Trophoblast cell (in vitro differentiated cells and primary cell): ENCODE data around the gene FSTL4.

Source experiments
- DNase-seq, 2 donors: peaks; one replicate each; pipeline ENCODE4 v3.0.0-alpha.2; 2016
- H2AFZ ChIP-seq: 2 replicates; pipeline ENCODE4 v1.6.1; 2013; ENCODE audit warnings: low read length, moderate library complexity, mild to moderate bottlenecking; ENCODE audit not compliant: insufficient read depth, poor library complexity
- H2AK5ac ChIP-seq: 2 replicates; pipeline ENCODE4 v1.6.1; 2013; ENCODE audit warnings: mild to moderate bottlenecking, low read length
- H2BK120ac ChIP-seq: 2 replicates; pipeline ENCODE4 v1.6.1; 2013; ENCODE audit warnings: low read length, mild to moderate bottlenecking, moderate library complexity; ENCODE audit not compliant: insufficient read depth, poor library complexity
- H2BK12ac ChIP-seq: 2 replicates; pipeline ENCODE4 v1.6.1; 2013; ENCODE audit warnings: mild to moderate bottlenecking, low read length, moderate library complexity
- H2BK5ac ChIP-seq: 2 replicates; pipeline ENCODE4 v1.6.1; 2013; ENCODE audit warnings: low read length, low read depth, moderate library complexity, mild to moderate bottlenecking; ENCODE audit not compliant: poor library complexity
- H3K14ac ChIP-seq: 2 replicates; pipeline ENCODE4 v1.6.1; 2013; ENCODE audit warnings: mild to moderate bottlenecking, low read length
- H3K18ac ChIP-seq: 2 replicates; pipeline ENCODE4 v1.6.1; 2013; ENCODE audit warnings: mild to moderate bottlenecking, low read length
- H3K23ac ChIP-seq: 2 replicates; pipeline ENCODE4 v1.6.1; 2013; ENCODE audit warnings: low read length
- H3K27ac ChIP-seq: 2 replicates; pipeline ENCODE4 v1.5.1; 2013; ENCODE audit warnings: low read depth, mild to moderate bottlenecking, inconsistent platforms, low read length, moderate library complexity
- H3K27me3 ChIP-seq: 2 replicates; pipeline ENCODE4 v1.6.1; 2013; ENCODE audit warnings: inconsistent platforms, mild to moderate bottlenecking, low read length, moderate library complexity; ENCODE audit not compliant: insufficient read depth
- H3K36me3 ChIP-seq, 2 experiments: 1 replicate in 1 of 2; 2 replicates in 1 of 2; pipeline ENCODE4 v1.6.1; 2013; ENCODE audit warnings: low read length in 2 of 2, mild to moderate bottlenecking in 2 of 2, moderate library complexity in 1 of 2; ENCODE audit not compliant: insufficient read depth in 2 of 2, control insufficient read depth in 1 of 2
- H3K4ac ChIP-seq: 2 replicates; pipeline ENCODE4 v1.6.1; 2013; ENCODE audit warnings: low read depth, mild to moderate bottlenecking, low read length, moderate library complexity
- H3K4me1 ChIP-seq, 2 experiments: 1 replicate in 1 of 2; 2 replicates in 1 of 2; pipeline ENCODE4 v1.6.1; 2013; ENCODE audit warnings: low read length in 2 of 2, mild to moderate bottlenecking in 2 of 2, moderate library complexity in 1 of 2; ENCODE audit not compliant: insufficient read depth in 2 of 2, control insufficient read depth in 1 of 2
- H3K4me2 ChIP-seq: 2 replicates; pipeline ENCODE4 v1.6.1; 2013; ENCODE audit warnings: inconsistent platforms, mild to moderate bottlenecking, low read length, moderate library complexity
- H3K4me3 ChIP-seq: 2 replicates; pipeline ENCODE4 v1.5.1; 2013; ENCODE audit warnings: mild to moderate bottlenecking, low read depth, low read length, inconsistent platforms
- H3K79me1 ChIP-seq: one replicate; pipeline ENCODE4 v1.6.1; 2013; ENCODE audit warnings: low read length
- H3K79me2 ChIP-seq: 2 replicates; pipeline ENCODE4 v1.6.1; 2013; ENCODE audit warnings: low read length, mild to moderate bottlenecking; ENCODE audit not compliant: control insufficient read depth, insufficient read depth, poor library complexity
- H3K9ac ChIP-seq: 2 replicates; pipeline ENCODE4 v1.6.1; 2013; ENCODE audit warnings: mild to moderate bottlenecking, low read length
- H3K9me3 ChIP-seq: 2 replicates; pipeline ENCODE4 v1.6.1; 2013; ENCODE audit warnings: low read depth, mild to moderate bottlenecking, control low read depth, inconsistent platforms, low read length; ENCODE audit not compliant: insufficient read depth
- H4K12ac ChIP-seq: 2 replicates; pipeline ENCODE4 v1.6.1; 2013; ENCODE audit warnings: low read depth, mild to moderate bottlenecking, low read length, moderate library complexity
- H4K8ac ChIP-seq: 2 replicates; pipeline ENCODE4 v1.6.1; 2013; ENCODE audit warnings: low read depth, mild to moderate bottlenecking, low read length, moderate library complexity
- H4K91ac ChIP-seq: one replicate; pipeline ENCODE4 v1.6.1; 2013; ENCODE audit warnings: low read depth, mild to moderate bottlenecking, low read length, moderate library complexity
- WGBS: extraction: QIAGEN DNeasy Blood & Tissue Kit; methylation state at CpG from one replicate; pipeline ENCODE4 v1.1.7; 2013; ENCODE audit warnings: missing lambda C conversion rate; ENCODE audit not compliant: insufficient read length, insufficient coverage; ENCODE audit errors: extremely low coverage; 5-methylcytosine and 5-hydroxymethylcytosine counted together

FSTL4 gene

GRCh38 chr5:133386662-133387061 lies 225.7 kb downstream of the FSTL4 start:
- WGBS = no CpG with 5 or more reads among the region's 10 CpGs
- no peak overlapping the region for H2BK5ac ChIP-seq
- no peaks in the 10 kb centered on the region for H3K9me3 ChIP-seq

GRCh38 chr5:133385346-133385745 lies 227.0 kb downstream of the FSTL4 start:
- Histone ChIP-seq H3K4me1 (peaks cover 0 to 5% of the 10 kb centered on the region in 2 experiments), H3K79me2 (no peaks in the 10 kb centered on the region), H3K36me3 (no peaks in the 10 kb centered on the region), H3K79me1 (no peaks in the 10 kb centered on the region), H2AFZ (no peak overlapping the region), H3K9me3 (no peaks in the 10 kb centered on the region), H3K4me3 (no peak overlapping the region), H2BK5ac (no peak overlapping the region), H2AK5ac (no peak overlapping the region), H2BK120ac (no peak overlapping the region), H3K18ac (no peak overlapping the region), H4K91ac (no peak overlapping the region), H4K8ac (no peak overlapping the region), H3K23ac (no peak overlapping the region), H3K14ac (no peak overlapping the region), H3K9ac (no peak overlapping the region), H3K27ac (no peak overlapping the region), H3K4ac (no peak overlapping the region), H4K12ac (no peak overlapping the region), H3K27me3 (no peaks in the 10 kb centered on the region), H3K4me2 (no peak overlapping the region), H2BK12ac (no peak overlapping the region)
- no peak for DNase-seq
- no CpG with 5 or more reads among the region's 5 CpGs for WGBS

More at GRCh38 chr5:133386662-133387061, 225.7 kb downstream of the FSTL4 start:
- H3K4ac ChIP-seq = no peak overlapping the region
- no peak overlapping the region for H4K8ac ChIP-seq
- no peak overlapping the region for H3K27ac ChIP-seq
- no peak overlapping the region for H3K4me2 ChIP-seq
- H3K4me1 ChIP-seq = peaks cover 0 to 5% of the 10 kb centered on the region in 2 experiments
- no peak overlapping the region for H2AFZ ChIP-seq
- no peak overlapping the region for H3K4me3 ChIP-seq
- H3K79me2 ChIP-seq = no peaks in the 10 kb centered on the region
- H4K12ac ChIP-seq = no peak overlapping the region
- H3K36me3 ChIP-seq = no peaks in the 10 kb centered on the region
- no peak overlapping the region for H3K18ac ChIP-seq
- H3K23ac ChIP-seq = no peak overlapping the region
- H3K14ac ChIP-seq = no peak overlapping the region
- H2AK5ac ChIP-seq = no peak overlapping the region
- no peak overlapping the region for H4K91ac ChIP-seq
- H2BK12ac ChIP-seq = no peak overlapping the region
- H3K79me1 ChIP-seq = no peaks in the 10 kb centered on the region
- no peaks in the 10 kb centered on the region for H3K27me3 ChIP-seq
- H3K9ac ChIP-seq = no peak overlapping the region
- H2BK120ac ChIP-seq = no peak overlapping the region
- no peak for DNase-seq

GRCh38 chr5:133384903-133385302 lies 227.4 kb downstream of the FSTL4 start:
- H3K23ac ChIP-seq = no peak overlapping the region
- H3K9ac ChIP-seq = no peak overlapping the region
- no peaks in the 10 kb centered on the region for H3K27me3 ChIP-seq
- H2BK12ac ChIP-seq = no peak overlapping the region
- no peak overlapping the region for H3K4ac ChIP-seq
- H3K18ac ChIP-seq = no peak overlapping the region
- H2BK120ac ChIP-seq = no peak overlapping the region
- H3K79me2 ChIP-seq = no peaks in the 10 kb centered on the region
- H2AFZ ChIP-seq = no peak overlapping the region
- no peaks in the 10 kb centered on the region for H3K9me3 ChIP-seq
- no peak overlapping the region for H4K8ac ChIP-seq
- no peak overlapping the region for H3K4me3 ChIP-seq
- no peak overlapping the region for H2BK5ac ChIP-seq
- no peaks in the 10 kb centered on the region for H3K36me3 ChIP-seq
- no CpG with 5 or more reads among the region's 9 CpGs for WGBS
- no peak overlapping the region for H3K4me2 ChIP-seq
- H3K27ac ChIP-seq = no peak overlapping the region
- peaks cover 0 to 5% of the 10 kb centered on the region in 2 experiments for H3K4me1 ChIP-seq
- no peak overlapping the region for H3K14ac ChIP-seq
- H4K12ac ChIP-seq = no peak overlapping the region
- no peaks in the 10 kb centered on the region for H3K79me1 ChIP-seq
- H4K91ac ChIP-seq = no peak overlapping the region
- no peak overlapping the region for H2AK5ac ChIP-seq
- DNase-seq = no peak

- Histone ChIP-seq H3K4me3 (no peak overlapping the region), H2BK12ac (no peak overlapping the region), H4K8ac (no peak overlapping the region), H4K91ac (no peak overlapping the region), H3K4ac (no peak overlapping the region), H3K27ac (no peak overlapping the region), H2BK5ac (no peak overlapping the region), H3K36me3 (no peaks in the 10 kb centered on the region), H2AK5ac (no peak overlapping the region), H3K79me1 (no peaks in the 10 kb centered on the region), H2AFZ (no peak overlapping the region), H3K9ac (no peak overlapping the region), H3K4me1 (peaks cover 0 to 3% of the 10 kb centered on the region in 2 experiments), H3K14ac (no peak overlapping the region), H3K18ac (no peak overlapping the region), H3K4me2 (no peak overlapping the region), H3K23ac (no peak overlapping the region), H4K12ac (no peak overlapping the region), H3K79me2 (no peaks in the 10 kb centered on the region), H3K27me3 (no peaks in the 10 kb centered on the region), H3K9me3 (no peaks in the 10 kb centered on the region), H2BK120ac (no peak overlapping the region)
- DNase-seq = no peak
- no CpG with 5 or more reads among the region's 12 CpGs for WGBS
Measured at GRCh38 chr5:133384120-133384855, 228.1 kb downstream of the FSTL4 start.
